GM19395 (cell line): ENCODE results near the gene PDE11A.
"Not testable (repeated sequence)": the region's sequence is repeated elsewhere in the genome, so short reads cannot be mapped to it uniquely, and the experiment has no call there.

Source experiments
- ATAC-seq: cut with Tn5 transposase; IDR thresholded peaks from one replicate; pipeline ENCODE4 v1.9.1; 2021; ENCODE audit warnings: mild to moderate bottlenecking, moderate library complexity; ENCODE audit not compliant: unreplicated experiment

Gene PDE11A

DNA sequence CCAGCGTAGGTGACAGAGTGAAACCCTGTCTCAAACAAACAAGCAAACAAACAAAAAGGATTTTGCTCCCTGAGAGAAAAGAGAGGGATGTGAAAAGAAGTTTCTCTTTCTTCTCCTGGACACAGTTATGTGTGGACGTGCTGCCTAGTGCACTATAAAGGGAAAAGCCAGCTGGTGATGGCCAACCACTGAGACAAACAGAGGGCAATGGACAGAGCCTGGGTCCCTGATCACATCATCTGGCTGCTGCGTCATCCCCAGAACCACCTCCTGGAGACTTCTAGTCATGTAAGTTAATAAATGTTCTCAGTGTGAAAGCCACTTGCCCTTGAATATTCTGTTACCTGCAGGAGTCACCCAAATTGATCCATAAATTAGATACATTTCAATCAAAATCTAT, 184.9 kb downstream of the PDE11A start:
- ATAC-seq: no peak

DNA sequence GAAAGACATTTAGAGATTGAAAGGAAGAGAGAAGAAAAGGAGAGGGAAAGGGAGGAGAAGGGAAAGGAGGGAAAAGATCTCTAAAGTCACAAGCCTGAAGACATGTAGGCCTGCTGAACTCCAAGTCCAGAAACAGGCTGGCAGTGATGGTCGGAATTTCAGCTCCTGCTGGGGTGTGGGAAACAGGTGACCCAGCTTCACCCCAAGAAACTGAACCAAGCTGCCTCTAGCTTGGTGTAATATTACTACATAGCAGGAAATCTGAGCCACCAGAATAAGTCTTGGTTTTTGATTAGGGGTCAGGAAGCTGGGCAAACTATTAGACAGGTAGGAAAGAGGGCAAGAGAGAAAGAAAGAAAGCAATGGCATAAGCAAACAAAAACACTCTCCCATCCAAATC, 185.8 kb downstream of the PDE11A start:
- no peak for ATAC-seq

DNA sequence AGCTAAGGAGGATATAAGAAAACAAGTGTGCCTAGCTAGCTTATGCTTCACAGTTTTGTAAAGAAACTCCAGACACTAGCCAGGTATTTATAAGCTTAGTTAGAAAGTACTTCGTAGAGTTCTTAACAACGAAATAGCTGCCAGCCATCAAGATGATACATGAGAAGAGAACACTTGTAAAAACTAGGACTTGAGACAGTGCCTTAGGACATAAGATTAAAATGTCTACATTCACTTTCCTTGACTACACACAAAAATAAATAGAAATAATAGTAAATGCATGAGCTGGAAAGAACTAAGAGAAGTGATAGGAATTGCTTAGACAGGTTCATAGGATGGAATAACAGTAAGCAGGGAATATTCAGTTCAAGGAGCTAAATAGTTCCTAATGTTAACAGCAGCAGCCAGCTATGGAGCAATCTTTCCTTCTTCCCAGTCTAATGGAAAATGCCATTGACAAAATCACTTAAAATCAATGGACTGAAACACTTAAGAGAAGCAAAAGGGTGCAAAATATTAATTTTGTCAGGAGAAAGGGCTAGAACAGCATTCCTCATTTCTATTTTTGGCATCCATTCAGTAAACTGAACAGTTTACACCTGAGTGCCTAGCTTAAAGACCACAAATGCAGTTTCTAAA, 186.6 kb downstream of the PDE11A start:
- no peak for ATAC-seq

DNA sequence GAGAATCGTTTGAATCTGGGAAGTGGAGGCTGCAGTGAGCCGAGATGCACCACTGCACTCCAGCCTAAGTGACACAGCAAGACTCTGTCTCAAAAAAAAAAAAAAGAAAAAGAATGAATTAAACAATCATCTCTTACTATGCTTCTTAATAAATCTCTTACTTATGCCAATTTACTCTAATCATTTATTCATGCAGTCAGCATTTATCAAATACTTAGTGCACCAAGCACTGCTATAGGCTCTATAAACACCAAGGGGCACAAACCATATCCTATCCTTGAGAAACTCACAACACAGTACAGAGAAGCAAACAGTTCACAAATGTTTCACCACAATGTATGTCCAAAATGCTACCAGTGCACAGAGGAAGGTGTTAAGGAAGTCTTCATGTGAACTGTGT, 189.4 kb downstream of the PDE11A start:
- no peak for ATAC-seq

DNA sequence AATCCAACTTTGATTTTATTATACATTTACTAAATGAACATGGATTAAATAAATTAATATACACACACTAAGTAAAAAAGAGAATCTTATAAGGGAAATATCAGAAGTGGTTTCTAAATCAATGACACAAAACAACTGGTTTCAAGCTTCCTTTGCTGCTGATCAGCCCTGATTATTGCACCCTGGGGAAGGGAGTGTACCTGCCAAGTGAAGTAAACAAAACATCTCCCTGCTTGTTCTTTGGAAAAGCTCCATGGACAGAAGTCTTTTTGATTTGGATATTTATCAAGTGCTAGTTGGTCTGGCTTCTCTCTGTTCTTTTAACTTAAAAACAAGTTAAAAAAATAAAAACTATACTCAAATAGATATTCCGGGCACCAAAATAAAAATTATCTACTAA, 190.1 kb downstream of the PDE11A start:
- no peak for ATAC-seq

DNA sequence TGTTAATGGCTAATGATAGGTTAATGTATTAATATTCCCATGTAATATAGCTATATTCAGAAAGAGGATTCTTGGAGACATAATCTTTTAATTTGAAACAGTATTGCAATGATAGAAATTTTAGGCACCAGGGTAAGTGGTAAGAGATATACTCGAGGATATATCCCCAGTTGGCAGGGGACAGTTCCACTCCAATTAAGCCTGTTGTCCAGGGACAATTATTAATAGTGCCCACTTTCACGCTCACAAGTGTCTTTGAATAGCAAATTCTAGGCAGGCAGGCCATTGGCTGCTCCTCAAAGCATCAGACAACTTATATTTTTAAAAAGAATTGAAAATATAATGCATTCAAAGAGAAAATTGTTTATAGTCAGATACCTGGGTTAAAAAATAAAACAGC, 190.7 kb downstream of the PDE11A start:
- no peak for ATAC-seq

DNA sequence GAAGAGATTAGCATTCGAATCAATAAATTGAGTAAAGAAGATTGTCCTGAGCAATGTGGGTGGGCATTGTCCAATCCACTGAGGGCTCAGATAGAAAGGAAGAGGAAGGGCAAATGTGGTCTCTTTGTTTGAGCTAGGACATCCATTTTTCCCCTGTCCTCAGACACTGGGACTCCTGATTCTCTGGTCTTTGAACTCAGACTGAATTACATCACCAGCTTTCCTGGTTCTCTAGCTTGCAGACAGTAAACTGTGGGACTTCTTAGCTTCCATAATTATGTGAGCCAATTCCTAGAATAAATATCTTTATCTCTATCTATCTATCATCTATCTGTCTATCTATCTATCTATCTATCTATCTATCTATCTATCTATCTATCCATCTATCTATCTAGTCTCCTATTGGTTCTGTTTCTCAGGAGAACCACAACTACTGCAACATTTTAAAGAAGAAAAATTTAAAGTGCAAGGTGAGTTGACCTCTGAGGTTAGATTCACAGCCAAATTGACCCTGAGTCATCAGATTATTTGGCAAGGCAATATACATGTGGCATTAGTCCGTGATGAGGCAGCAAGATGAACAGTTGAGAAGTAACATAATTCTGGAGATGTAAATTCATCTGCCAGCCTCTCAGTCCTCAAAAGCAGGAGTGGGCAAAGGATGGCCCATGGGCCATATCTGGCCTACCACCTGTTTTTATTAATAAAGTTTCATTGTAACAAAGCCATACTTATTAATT, 191.4 kb downstream of the PDE11A start:
- ATAC-seq: no peak

DNA sequence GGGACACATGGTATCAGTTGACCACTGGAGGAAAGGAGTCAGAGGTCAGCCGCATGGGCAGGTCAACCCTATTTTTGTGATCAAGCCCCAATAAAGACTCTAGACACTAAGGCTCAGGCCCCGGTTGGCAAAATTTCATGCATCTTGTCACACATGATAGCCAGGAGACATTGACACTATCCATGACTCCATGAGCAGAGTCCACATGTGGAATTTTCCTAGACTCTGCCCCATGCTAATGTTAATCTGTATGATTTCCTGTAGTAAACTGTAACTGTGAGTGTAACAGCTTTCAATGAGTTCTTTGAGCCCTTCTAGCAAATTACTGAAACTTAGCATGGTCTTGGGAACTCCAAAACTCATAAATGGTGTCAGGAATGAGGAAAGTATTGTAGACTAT, 192.3 kb downstream of the PDE11A start:
- no peak for ATAC-seq

DNA sequence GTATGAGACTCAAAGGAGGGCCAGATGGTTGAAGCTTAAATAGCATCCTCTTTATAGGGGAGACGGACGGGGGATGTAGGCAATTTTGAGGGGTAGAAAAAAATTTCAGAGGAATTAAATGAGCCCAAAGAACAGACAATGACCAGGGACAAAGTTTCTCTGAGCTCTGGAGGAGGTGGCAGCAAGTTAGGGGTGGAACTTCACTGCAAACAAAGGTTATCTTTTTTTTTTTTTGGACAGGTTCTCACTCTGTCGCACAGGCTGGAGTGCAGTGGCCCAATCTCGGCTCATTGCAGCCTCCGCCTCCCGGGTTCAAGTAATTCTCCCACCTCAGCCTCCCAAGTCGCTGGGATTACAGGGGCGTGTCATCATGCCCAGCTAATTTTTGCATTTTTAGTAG, 195.6 kb downstream of the PDE11A start:
- no peak for ATAC-seq

DNA sequence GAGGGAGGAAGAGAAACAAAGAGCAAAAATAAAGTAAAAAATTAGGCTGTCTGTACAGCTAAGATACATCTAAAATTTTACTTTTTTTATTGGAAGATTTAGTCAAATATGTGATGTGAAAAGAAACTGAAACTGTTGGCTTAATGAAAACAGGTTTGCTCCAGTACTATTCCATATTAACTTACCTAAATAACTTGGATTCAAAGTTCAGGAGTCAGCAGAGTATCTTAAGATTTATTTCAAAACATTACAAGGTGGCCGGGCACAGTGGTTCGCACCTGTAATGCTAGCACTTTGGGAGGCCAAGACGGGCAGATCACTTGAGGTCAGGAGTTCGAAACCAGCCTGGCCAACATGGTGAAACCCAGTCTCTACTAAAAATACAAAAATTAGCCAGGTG, 197.9 kb downstream of the PDE11A start:
- ATAC-seq: no peak

DNA sequence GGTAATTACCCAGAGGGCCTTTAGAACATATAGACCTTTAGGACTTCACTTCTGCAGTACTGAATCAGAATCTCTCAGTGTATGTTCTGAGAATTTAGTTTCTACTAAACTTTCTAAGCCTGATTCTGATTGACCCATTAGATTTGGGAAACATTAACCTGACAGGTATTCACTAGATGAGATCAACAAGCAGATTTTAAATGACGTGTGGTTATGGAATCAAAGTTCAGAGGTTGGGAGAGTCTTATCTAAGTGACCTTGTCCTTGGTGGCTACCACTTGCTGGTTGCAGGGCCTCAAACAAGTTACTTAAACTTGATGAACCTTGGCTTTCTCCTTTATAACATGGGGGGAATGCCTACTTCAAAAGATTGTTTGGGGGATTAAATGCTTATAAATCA, 198.7 kb downstream of the PDE11A start:
- ATAC-seq: no peak

DNA sequence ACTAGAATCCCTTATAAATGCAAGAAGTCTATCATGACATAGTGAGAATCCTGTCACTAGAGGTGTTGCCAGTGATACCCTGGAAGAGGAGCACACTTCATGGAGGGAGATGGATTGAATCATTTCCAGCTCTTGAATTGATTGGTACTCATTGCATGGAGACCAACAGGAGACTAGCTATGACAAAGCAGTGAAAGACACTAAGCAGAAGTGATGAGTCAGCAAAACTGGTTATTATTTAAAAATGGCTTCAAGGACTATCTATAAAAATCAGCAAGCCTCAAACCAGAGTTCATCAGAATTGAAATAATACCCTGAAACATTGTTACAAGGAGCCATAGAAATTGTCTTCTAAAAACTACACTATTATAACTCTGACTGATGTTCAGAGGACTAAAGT, 200.3 kb downstream of the PDE11A start:
- ATAC-seq: no peak

DNA sequence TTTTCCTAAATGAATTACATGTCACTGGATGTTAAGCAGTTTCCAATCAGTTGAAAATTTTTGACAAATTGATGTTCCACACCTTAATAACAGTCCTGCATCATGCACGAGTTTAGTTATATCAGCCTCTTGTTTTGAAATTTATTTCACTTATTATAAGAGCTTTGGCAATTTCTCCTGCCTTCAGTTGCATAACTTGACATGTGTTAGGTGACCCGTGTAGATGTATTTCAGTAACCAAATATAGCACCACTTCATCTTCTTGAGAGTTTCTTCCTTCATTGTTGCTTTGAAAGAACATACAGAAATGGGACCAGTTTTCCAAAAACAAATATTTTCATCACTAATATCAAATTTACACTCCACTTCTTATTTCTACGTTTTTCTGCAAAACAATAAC, 202.7 kb downstream of the PDE11A start:
- no peak for ATAC-seq

DNA sequence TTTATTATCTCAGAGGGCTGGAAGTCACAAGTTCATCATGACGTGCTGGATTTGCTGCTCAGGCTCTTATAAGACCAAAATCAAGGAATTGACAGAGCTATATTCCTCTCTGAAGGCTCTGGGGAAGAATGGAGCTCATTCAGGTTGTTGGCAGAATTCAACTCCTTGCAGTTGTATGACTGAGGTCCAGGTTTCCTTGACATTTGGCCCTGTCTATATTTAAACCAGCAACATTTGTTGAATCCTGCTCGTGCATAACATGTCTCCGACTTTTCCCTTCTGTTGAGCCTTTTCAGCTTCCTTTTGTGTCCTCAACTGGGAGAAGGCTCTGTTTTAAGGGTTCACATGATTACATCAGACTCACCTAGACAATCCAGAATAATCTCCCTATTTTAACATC, 203.4 kb downstream of the PDE11A start:
- no peak for ATAC-seq

DNA sequence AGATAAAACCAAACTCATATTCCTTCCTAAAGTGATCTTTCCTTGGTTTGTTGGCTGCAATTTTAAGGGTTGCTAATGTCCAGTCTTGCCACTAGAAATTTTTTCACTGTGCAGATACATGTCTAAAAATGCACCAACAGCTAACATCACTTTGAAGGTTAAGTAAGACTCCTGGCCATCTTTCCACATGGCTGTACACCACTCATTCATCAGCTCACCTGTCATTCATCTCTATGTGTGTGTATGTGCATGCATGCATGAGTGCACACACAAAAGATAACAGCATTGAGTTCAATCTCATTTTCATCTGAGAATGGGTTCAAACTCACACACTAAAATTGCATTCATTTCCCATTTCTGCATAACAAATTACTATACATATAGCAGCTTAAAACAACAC, 203.8 kb downstream of the PDE11A start:
- no peak for ATAC-seq

DNA sequence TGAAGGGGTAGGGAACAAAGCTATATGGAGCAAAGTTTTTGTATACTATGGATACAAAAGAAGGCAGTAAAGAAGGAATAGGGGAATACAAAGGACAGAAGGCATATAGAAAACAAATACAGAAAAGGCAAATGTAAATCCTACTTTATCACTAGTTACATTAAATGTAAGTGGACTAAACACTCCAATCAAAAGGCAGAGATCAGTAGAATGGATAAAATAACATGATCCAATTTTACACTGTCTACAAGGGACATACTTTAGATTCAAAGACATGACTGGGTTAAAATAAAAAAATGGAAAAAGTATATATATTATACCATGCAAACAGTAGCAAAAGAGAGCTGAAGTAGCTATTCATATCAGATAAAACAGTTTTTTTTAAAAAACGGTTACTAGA, 215.0 kb downstream of the PDE11A start:
- ATAC-seq: no peak

DNA sequence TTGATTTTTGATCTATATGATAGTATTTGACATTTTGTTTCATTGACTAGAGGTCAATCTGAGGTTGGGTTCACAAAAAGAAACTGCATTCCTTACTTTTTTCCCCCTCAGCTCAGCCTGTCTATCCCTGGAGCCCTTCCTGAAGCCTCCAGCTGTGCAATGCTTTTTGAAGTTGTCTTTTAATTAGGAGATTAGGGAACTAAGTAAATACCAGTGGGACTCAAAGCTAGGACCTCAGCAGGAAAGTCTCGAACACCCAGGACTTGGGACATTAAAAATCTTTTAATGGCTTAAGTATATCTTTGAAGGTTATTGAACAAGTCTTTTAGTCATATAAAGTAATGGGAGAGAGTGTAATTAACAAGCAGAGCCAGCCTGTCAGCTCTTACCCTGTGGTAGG, 220.2 kb downstream of the PDE11A start:
- no peak for ATAC-seq

DNA sequence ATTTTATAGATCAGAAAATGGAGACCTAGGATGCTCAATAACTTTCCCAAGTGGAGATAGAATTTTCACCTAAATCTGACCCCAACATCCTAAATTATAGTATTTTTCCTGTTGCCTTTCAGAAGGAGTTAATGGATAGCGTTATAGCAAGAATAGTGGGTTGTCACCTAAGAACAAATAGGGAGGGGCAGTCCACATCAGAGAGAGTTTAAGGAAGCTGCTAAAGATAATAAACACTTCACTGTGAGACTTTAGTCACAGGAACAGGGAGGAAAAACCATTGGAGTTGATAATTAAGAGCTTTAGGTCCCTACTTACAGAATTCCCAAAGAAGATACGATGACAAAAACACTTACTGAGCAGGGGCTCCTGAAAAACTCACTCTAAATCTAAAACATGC, 229.4 kb downstream of the PDE11A start:
- no peak for ATAC-seq

DNA sequence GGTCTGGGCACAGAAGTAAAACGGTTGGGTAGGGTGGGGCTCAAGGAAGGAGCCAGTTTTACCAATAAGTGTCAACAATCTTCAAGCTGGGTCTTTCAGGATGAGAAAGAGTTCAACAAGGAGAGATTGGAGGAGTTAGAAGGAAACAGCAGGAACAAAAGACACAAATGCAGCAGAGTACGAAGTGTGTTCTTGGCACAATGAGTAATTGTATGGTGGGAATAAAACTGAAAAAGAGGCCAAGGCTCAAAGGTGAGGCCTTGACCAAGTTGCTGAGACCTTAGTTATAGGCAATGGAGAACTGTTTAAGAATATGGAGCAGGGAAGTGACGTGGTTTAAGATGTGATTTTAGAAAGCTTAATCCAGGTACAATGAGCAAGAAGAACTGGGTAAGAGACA, 230.3 kb downstream of the PDE11A start:
- no peak for ATAC-seq

DNA sequence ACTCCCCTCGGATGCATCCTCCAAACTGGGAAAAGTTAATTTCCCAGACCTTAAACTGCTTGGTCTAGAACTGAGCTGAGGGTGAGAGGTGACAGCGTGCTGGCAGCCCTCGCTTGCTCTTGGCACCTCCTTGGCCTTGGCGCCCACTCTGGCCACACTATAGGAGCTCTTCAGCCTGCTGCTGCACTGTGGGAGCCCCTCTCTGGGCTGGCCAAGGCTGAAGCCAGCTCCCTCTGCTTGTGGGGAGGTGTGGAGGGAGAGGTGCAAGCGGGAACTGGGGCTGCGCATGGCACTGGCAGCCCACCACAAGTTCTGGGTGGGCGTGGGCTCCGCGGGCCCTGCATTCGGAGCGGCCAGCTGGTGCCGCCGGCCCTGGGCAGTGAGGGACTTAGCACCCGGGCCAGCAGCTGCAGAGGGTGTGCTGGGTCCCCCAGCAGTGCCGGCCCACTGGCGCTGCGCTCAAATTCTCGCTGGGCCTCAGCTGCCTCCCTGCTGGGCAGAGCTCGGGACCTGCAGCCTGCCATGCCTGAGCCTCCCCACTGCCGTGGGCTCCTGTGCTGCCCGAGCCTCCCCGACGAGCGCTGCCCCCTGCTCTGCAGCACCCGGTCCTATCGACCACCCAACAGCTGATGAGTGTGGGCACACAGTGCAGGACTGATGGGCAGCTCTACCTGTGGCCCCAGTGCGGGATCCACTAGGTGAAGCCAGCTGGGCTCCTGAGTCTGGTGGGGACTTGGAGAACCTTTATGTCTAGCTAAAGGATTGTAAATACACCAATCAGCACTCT, 237.0 kb downstream of the PDE11A start:
- ATAC-seq: not testable (repeated sequence)

DNA sequence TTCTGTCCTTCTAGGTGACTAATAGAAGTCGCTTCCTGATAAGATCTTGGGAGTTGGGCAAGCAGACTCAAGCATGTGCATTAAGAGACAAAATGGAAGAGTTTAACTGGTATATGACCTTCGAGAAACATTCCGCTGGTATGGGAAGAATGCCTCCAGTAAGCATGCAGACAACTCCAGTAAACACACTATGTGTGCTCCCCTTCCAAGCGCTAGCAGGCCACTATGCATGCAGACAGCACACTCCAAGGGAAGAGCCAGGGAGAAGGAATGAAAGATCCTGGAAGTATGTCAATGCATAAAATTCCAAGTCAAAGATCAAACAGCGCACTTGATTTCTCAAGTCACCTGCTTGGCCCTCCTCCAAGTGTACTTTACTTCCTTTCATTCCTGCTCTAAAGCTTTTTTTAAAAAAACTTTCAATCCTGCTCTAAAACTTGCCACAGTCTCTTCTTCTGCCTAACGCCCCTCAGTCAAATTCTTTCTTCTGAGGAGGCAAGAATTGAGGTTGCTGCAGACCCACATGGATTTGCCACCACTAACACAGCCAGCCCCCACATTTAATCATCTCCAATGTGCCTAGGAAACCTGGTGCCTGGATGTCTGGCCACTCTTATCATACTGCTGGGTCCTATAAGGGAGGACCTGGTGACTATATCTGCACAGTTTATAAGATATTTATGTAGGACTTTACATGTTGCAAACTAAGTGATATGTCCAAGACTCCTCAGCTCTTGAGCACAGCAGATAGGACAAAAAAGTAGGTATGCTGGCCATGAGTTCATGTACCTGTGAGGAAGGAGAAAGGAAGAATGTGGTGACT, 239.8 kb downstream of the PDE11A start:
- ATAC-seq: no peak
